ENCODE measurements around the gene GSTA5.
"Not testable (repeated sequence)": the region's sequence is repeated elsewhere in the genome, so short reads cannot be mapped to it uniquely, and the experiment has no call there.

The GSTA5 gene

GRCh38 chr6:52840763-52841585, at the start of gene GSTA5:
Gene GSTA5 (minus strand): TSS chr6:52840813.
- DNase-seq: no peak

- DNase-seq: no peak
Measured at GRCh38 chr6:52890018-52890417, 49.4 kb upstream of the GSTA5 start.

GRCh38 chr6:52887910-52888524, 47.4 kb upstream of the GSTA5 start:
- no peak for DNase-seq

- DNase-seq: peak; percentile 52
Measured at GRCh38 chr6:52881996-52882841, 41.6 kb upstream of the GSTA5 start.

GRCh38 chr6:52881662-52881995, 41.0 kb upstream of the GSTA5 start:
- no peak for DNase-seq

- DNase-seq: no peak
Measured at GRCh38 chr6:52877786-52878185, 37.2 kb upstream of the GSTA5 start.

- no peak for DNase-seq
Measured at GRCh38 chr6:52877168-52877567, 36.6 kb upstream of the GSTA5 start.

- no peak for DNase-seq
Measured at GRCh38 chr6:52876056-52876787, 35.6 kb upstream of the GSTA5 start.

- DNase-seq: no peak
Measured at GRCh38 chr6:52872031-52872430, 31.4 kb upstream of the GSTA5 start.

- no peak for DNase-seq
Measured at GRCh38 chr6:52871621-52872020, 31.0 kb upstream of the GSTA5 start.

- DNase-seq: not testable (repeated sequence)
Measured at GRCh38 chr6:52870335-52871091, 29.9 kb upstream of the GSTA5 start.

GRCh38 chr6:52868899-52869298, 28.3 kb upstream of the GSTA5 start:
- not testable (repeated sequence) for DNase-seq

GRCh38 chr6:52868240-52868639, 27.6 kb upstream of the GSTA5 start:
- DNase-seq: no peak

GRCh38 chr6:52861151-52861550, 20.5 kb upstream of the GSTA5 start:
- DNase-seq: not testable (repeated sequence)

- DNase-seq: no peak
Measured at GRCh38 chr6:52858416-52858815, 17.8 kb upstream of the GSTA5 start.

- not testable (repeated sequence) for DNase-seq
Measured at GRCh38 chr6:52856137-52856536, 15.5 kb upstream of the GSTA5 start.

- no peak for DNase-seq
Measured at GRCh38 chr6:52849137-52849536, 8.5 kb upstream of the GSTA5 start.

GRCh38 chr6:52846002-52846401, 5.4 kb upstream of the GSTA5 start:
- DNase-seq: no peak

GRCh38 chr6:52843605-52844004, 3.0 kb upstream of the GSTA5 start:
- DNase-seq: no peak

GRCh38 chr6:52839124-52840055, 1.2 kb downstream of the GSTA5 start:
- peak; percentile 38 for DNase-seq

- no peak for DNase-seq
Measured at GRCh38 chr6:52834481-52834880, 6.1 kb downstream of the GSTA5 start.

Data from NCI-H446 treated with DMSO at 0.1 percent for 48 hours (cell line).